ENCODE data around the gene TRNP1.

- TF ChIP-seq, protein P1, sequence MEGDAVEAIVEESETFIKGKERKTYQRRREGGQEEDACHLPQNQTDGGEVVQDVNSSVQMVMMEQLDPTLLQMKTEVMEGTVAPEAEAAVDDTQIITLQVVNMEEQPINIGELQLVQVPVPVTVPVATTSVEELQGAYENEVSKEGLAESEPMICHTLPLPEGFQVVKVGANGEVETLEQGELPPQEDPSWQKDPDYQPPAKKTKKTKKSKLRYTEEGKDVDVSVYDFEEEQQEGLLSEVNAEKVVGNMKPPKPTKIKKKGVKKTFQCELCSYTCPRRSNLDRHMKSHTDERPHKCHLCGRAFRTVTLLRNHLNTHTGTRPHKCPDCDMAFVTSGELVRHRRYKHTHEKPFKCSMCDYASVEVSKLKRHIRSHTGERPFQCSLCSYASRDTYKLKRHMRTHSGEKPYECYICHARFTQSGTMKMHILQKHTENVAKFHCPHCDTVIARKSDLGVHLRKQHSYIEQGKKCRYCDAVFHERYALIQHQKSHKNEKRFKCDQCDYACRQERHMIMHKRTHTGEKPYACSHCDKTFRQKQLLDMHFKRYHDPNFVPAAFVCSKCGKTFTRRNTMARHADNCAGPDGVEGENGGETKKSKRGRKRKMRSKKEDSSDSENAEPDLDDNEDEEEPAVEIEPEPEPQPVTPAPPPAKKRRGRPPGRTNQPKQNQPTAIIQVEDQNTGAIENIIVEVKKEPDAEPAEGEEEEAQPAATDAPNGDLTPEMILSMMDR (IDR thresholded peaks at IDR 0.05): no peak
- no peak for TF ChIP-seq POLR2AphosphoS5 (IDR thresholded peaks at IDR 0.05; ENCODE audit: insufficient read depth in 1 of 2, low read depth in 1 of 2)
Observed at GRCh38 chr1:26957306-26957705, 36.2 kb upstream of the TRNP1 start.
